NB4 (cell line): ENCODE data around the gene CPNE1.

Experiments used
- CTCF ChIP-seq: IDR thresholded peaks from one replicate; pipeline ENCODE4 v1.5.1; 2012; ENCODE audit warnings: low read depth, low read length
- MAX ChIP-seq: IDR thresholded peaks from 2 replicates; pipeline ENCODE4 v1.6.1; 2011; ENCODE audit warnings: low read depth, low read length
- POLR2A ChIP-seq: IDR thresholded peaks from 2 replicates; pipeline ENCODE4 v1.6.1; 2011; ENCODE audit warnings: mild to moderate bottlenecking; ENCODE audit not compliant: insufficient read length; ENCODE audit errors: extremely low read depth

DNA sequence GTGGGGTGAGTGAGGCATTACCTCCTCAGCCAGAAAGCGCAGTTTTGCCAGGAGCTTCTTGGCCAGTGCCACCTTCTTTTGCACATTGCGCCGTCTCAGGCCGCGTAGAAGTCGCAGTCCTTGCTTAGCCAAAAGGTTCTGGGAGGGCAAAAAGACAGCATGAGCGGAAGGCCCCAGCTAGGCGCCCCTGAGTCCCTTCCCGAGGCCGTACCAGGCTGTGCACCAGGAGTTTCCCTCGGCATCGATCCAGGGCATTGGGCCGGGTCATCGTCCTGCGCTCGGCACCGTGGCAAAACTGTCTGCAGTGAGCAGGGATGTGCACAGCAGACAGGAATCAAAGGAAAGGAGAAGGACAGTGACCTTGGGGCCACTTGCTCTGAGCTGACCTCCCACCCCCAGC lies 69.2 kb downstream of the CPNE1 start:
- TF ChIP-seq CTCF (no peak), POLR2A (no peak), MAX (no peak)
